HG03103 (cell line): Measurements from ENCODE around the gene ALKBH6.

Source experiments
- ATAC-seq: cut with Tn5 transposase; IDR thresholded peaks from one replicate; pipeline ENCODE4 v1.9.1; 2021; ENCODE audit warnings: low read depth; ENCODE audit not compliant: unreplicated experiment

Gene ALKBH6

GRCh38 chr19:36031308-36031707 is 17.3 kb upstream of the ALKBH6 start:
- ATAC-seq, result no peak

- ATAC-seq, result no peak
These were observed 16.5 kb upstream of the ALKBH6 start for GRCh38 chr19:36030264-36031148.

GRCh38 chr19:36028313-36029041 is 14.5 kb upstream of the ALKBH6 start:
- ATAC-seq, result no peak

- no peak for ATAC-seq
These were observed 13.7 kb upstream of the ALKBH6 start for GRCh38 chr19:36027696-36028095.

GRCh38 chr19:36026091-36026876 is 12.3 kb upstream of the ALKBH6 start:
- no peak for ATAC-seq

- ATAC-seq, result no peak
These were observed 11.5 kb upstream of the ALKBH6 start for GRCh38 chr19:36025541-36025940.

- ATAC-seq, result no peak
These were observed 9.4 kb upstream of the ALKBH6 start for GRCh38 chr19:36023432-36023831.

GRCh38 chr19:36019061-36019670 is 5.2 kb upstream of the ALKBH6 start:
- ATAC-seq, result no peak

- ATAC-seq, result no peak
These were observed 567 bp downstream of the ALKBH6 start for GRCh38 chr19:36013280-36014011.

GRCh38 chr19:36010402-36010801 is 3.6 kb downstream of the ALKBH6 start:
- ATAC-seq, result no peak

GRCh38 chr19:36009633-36010379 is 4.2 kb downstream of the ALKBH6 start:
- ATAC-seq, result no peak

GRCh38 chr19:36009220-36009619 is 4.8 kb downstream of the ALKBH6 start:
- no peak for ATAC-seq

- no peak for ATAC-seq
These were observed 5.6 kb downstream of the ALKBH6 start, which contains the start of gene SYNE4 for GRCh38 chr19:36008336-36008978. Gene SYNE4 (minus strand): TSS chr19:36008813. CDS start chr19:36008681, 132 bp downstream.

GRCh38 chr19:36006955-36007354 is 7.1 kb downstream of the ALKBH6 start:
- no peak for ATAC-seq

- no peak for ATAC-seq
These were observed 10.7 kb downstream of the ALKBH6 start for GRCh38 chr19:36003284-36003683.

- ATAC-seq, result no peak
These were observed 12.4 kb downstream of the ALKBH6 start for GRCh38 chr19:36001605-36002004.

GRCh38 chr19:35996777-35997176 is 17.2 kb downstream of the ALKBH6 start:
- no peak for ATAC-seq
